Measurements from ENCODE around the gene THBD.

DNA sequence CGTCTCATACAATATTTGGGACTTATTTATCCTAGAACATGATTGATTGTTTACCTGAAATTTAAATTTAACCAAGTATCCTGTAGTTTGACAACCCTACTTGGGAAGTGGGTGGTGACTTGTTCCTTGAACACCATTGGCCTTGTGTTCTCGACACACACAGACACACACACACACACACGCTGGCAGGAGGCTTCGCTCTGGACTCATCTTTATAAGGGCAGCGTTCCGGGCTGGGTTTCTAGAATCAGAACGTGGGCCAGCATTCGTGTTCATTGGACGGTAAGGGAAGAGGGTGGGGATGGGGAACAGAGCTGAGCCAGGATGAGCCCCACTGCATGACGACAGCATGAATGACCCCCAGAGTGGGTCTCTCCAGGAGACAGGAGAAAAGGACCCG is 30.5 kb downstream of the THBD start:
- TF ChIP-seq EZH2 (IDR thresholded peaks at IDR 0.05; ENCODE audit: insufficient read depth, poor library complexity, severe bottlenecking) (no peak), EZH2phosphoT487 (IDR thresholded peaks at IDR 0.05; ENCODE audit: insufficient read depth, low read depth) (no peak)

Data from GM23248 (cell line).